GM10266 (cell line): ENCODE data around the gene ADAD2.

ENCODE experiments used
- DNase-seq: peaks from one replicate; pipeline ENCODE4 v3.0.0; 2012; ENCODE audit errors: extremely low spot score
- TF ChIP-seq, protein P1 (sequence below): IDR thresholded peaks from 2 replicates; pipeline ENCODE4 v1.5.1; 2012; ENCODE audit warnings: mild to moderate bottlenecking, low read depth; ENCODE audit not compliant: control insufficient read depth, insufficient read depth; ENCODE audit errors: missing control alignments

Gene ADAD2

DNA sequence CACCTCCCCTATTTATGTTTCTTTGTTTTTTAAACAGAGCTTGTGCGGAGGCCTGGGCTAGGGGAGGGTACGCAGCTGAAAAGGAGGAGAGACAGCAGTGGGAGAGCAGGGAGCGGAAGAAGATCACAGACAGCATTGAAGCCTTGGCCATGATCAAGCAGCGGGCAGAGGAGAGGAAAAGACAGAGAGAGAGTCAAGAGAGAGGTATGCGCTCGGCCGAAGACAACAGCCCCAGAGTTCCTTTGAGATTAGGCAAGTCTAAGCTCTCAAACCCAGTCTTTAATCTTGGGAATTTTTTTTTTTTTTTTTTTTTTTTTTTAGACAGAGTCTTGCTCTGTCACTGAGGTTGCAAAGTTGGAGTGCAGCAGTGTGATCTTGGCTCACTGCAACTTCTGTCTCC is 25.2 kb upstream of the ADAD2 start:
- TF ChIP-seq, protein P1, sequence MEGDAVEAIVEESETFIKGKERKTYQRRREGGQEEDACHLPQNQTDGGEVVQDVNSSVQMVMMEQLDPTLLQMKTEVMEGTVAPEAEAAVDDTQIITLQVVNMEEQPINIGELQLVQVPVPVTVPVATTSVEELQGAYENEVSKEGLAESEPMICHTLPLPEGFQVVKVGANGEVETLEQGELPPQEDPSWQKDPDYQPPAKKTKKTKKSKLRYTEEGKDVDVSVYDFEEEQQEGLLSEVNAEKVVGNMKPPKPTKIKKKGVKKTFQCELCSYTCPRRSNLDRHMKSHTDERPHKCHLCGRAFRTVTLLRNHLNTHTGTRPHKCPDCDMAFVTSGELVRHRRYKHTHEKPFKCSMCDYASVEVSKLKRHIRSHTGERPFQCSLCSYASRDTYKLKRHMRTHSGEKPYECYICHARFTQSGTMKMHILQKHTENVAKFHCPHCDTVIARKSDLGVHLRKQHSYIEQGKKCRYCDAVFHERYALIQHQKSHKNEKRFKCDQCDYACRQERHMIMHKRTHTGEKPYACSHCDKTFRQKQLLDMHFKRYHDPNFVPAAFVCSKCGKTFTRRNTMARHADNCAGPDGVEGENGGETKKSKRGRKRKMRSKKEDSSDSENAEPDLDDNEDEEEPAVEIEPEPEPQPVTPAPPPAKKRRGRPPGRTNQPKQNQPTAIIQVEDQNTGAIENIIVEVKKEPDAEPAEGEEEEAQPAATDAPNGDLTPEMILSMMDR = no peak
- DNase-seq = no peak

DNA sequence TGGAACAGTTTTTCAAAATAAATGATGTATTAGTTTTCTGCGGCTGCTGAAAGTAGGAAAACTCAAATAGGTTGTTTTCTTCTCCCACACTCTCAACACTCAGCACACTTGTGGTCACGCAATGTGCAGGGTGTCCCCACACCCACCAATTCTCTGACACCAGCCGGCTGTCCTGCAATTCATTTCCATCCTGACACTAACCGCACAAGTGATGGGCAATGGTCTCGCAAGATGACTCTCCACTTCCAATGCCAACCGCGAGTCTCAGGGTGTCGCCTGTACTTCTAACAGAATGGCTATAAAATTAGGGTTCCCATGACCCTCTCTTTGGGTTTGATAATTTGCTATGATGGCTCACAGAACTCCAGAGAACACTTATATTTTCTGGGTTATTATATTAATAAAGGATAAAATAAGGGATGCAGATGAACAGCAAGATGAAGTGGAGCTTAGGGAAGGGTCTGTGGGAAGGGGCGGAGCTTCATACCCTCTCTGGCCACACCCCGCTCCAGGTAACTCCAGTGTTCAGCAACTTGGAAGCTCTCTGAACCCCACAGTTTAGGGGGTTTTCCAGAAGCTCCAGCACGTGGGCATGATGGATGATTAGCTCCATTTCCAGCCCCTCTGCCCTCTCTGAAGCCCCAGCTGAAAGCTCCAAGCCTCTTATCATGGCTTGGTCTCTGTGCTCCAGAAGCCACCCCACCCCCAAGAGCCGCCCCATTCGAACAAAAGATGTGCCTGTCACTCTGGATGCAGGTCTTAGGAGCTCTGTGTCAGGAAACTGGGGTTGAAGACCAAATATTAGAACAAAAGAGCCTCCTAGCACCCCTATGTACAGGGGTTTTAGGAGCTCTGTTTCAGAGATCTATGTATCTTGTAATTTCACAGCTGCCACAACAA is 23.9 kb upstream of the ADAD2 start:
- no peak for DNase-seq
- TF ChIP-seq, protein P1 = no peak

DNA sequence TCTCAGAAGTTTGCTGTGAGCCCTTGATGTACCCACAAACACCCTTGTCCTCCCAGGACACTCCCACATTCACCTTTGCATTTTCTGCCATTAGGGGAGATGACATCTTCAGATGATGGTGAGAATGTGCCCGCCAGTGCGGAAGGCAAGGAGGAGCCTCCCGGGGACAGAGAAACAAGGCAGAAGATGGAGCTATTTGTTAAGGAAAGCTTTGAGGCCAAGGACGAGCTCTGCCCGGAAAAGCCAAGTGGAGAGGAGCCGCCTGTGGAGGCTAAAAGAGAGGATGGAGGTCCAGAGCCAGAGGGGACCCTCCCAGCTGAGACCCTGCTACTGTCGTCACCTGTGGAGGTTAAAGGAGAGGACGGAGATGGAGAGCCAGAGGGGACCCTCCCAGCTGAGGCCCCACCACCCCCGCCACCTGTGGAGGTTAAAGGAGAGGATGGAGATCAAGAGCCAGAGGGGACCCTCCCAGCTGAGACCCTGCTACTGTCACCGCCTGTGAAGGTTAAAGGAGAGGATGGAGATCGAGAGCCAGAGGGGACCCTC is 21.1 kb upstream of the ADAD2 start:
- TF ChIP-seq, protein P1 = no peak
- DNase-seq = no peak

DNA sequence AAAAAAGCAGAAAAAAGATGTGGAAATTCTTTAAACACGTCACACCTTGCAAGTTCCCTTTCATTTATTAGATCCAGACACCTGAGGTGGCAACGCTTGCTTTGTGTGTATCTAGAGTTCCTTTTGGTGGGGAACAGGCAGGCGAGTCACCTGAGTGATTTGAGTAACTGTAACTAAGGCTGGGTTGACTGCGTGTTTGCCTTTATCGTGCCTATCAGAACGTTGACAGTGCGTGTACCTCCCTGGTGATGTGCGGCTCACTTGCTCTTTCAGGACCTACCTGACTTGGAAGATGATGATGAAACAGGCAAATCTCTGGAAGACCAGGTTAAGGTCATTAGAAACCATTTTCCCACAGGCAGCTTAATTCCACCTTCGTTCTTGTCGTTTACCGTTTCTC is 16.6 kb upstream of the ADAD2 start:
- DNase-seq = no peak
- TF ChIP-seq, protein P1 = no peak

DNA sequence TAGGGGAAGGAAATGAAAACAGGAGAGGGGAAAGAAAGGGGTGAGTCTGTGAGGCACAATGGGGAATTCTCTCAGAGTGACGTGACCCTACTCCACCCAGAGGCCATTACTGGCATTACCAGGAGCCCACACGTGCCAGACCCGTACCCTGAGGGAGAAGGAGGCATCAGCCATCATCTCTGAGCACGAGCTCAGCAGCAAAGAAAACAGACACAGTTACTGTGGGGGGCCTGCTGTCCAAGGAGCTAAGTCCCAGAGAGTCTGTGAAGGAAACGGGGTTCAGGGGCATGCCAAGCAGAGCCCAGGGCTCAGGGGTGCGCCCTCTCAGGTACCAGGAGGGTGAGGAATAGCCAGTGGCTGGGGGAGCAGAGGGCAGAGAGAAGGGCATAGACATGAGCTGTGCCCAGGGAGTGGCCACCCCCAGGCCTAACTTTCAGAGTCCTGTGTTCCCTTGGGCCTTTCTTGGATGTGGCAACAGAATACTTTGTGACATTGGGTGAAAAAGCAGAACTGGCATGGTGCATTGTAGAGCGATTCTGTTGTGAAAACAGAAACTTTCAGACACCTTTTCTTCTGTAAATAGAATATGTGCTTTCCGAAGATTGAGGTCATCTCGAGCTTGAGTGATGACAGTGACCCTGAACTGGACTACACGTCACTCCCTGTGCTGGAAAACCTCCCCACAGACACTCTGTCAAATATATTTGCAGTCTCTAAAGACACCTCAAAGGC is 15.4 kb upstream of the ADAD2 start:
- TF ChIP-seq, protein P1 = peak; percentile 88
- DNase-seq = peak; percentile 81

DNA sequence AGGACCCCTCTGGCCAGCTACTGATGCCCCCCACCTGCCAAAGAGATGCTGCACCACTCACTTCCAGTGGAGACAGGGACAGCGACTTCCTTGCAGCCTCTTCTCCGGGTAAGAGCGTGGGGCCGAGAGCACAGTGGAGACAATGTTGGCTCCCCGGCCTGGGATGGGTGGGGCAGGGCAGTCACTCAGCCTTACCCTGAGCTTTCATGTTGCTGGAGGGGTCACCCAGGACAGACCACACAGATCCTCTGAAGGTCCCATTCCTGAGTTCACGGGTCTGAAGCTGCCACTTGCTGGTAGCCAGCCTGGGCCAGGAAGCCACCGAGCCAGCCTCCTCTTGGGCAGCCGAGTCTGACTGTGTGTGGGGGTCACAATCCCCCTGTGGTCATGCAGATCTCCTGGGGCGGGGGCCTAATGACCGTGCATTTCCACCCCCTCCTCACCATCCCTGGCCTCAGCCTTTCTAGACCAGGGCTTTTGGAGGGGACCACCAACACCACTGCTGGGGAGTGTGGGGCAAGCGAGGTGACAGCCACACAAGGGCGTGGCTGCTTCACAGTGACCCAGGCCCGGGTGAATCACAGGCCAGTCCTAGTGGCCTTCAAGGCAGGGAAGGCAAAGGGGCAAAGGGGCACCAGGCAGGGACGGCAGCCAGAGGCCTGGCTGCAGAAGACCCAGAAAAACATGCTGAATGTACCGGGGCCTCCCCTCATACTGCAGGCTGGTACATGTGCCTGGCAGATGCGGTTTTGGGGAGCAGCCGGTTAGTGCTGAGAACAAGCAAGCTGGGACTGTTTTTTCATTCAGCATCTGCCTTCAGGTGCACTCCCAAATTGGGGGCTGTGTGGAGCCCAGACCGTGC is 14.5 kb upstream of the ADAD2 start:
- DNase-seq = peak; percentile 15

More for the DNA sequence above, 14.5 kb upstream of the ADAD2 start:
- TF ChIP-seq, protein P1 = no peak
